ENCODE data around the gene CAMK2G. TPM values are rescaled to one million over a fixed set of nuclear protein-coding genes. Genes with fewer than 3 reads are reported as not detected.

The CAMK2G gene
- polyA plus RNA-seq, 1 of the 3 experiments (the other 2 are of a cell fraction) = 41.4 TPM

GRCh38 chr10:73817826-73818225, 56.5 kb downstream of the CAMK2G start:
- POLR2A ChIA-PET = no interaction called here
- 98% methylated on average over 5 of the region's 5 CpGs for WGBS (ENCODE audit: low lambda C conversion rate)
- Histone ChIP-seq H3K36me3 (replicated peaks in 1 of 2; ENCODE audit: control insufficient read depth in 1 of 2, insufficient read depth in 2 of 2, low read length in 1 of 2) (peaks cover 10 to 37% of the 10 kb centered on the region in 2 experiments), H3K4me3 (ENCODE audit: low read depth in 2 of 2, low read length in 1 of 2) (no peak overlapping the region), H3K4me1 (ENCODE audit: control insufficient read depth in 1 of 2, insufficient read depth in 2 of 2, low read depth in 1 of 2, low read length in 1 of 2) (peaks cover 0 to 5% of the 10 kb centered on the region in 2 experiments; a peak in 2 of 4 replicates), H2AFZ (ENCODE audit: low read depth) (no peak overlapping the region), H3K4me2 (no peak overlapping the region), H3K27ac (ENCODE audit: low read depth in 2 of 2, low read length in 1 of 2) (no peak overlapping the region), H4K20me1 (ENCODE audit: insufficient read depth) (no peaks in the 10 kb centered on the region), H3K9ac (no peak overlapping the region), H3K79me2 (ENCODE audit: insufficient read depth) (no peaks in the 10 kb centered on the region), H3F3A (replicated peaks; ENCODE audit: insufficient read depth) (peaks cover 27% of the 10 kb centered on the region), H3K9me2 (no peaks in the 10 kb centered on the region), H3K27me3 (ENCODE audit: insufficient read depth) (no peaks in the 10 kb centered on the region), H3K9me3 (no peaks in the 10 kb centered on the region)
- DNase-seq = no peak
- TF ChIP-seq CHD2 (IDR thresholded peaks at IDR 0.05; ENCODE audit: low read length, partially characterized antibody) (no peak), POLR2AphosphoS5 (IDR thresholded peaks at IDR 0.05; ENCODE audit: low read depth, low read length) (no peak), RFX5 (IDR thresholded peaks at IDR 0.05; ENCODE audit: low read length) (no peak), MAX (IDR thresholded peaks at IDR 0.05; ENCODE audit: low read depth) (no peak), FOXJ3 (CRISPR knock-in tag; IDR thresholded peaks at IDR 0.05) (no peak), TEAD4 (IDR thresholded peaks at IDR 0.05; ENCODE audit: borderline replicate concordance, insufficient read depth) (no peak)
- CTCF ChIA-PET = interaction anchor here (0.9 to 1.3 kb wide), 3 partner anchors 9 to 263 kb away, joined by 3 to 4 read pairs (median 4); no protein-coding TSS in a partner anchor

GRCh38 chr10:73816917-73817729, 57.2 kb downstream of the CAMK2G start:
- CTCF ChIA-PET = interaction anchor here (1.0 to 2.0 kb wide), 4 partner anchors 28 to 124 kb away, joined by 3 to 6 read pairs (median 4); no protein-coding TSS in a partner anchor
- Histone ChIP-seq H3K27me3 (ENCODE audit: insufficient read depth) (no peaks in the 10 kb centered on the region), H4K20me1 (ENCODE audit: insufficient read depth) (no peaks in the 10 kb centered on the region), H3K79me2 (ENCODE audit: insufficient read depth) (no peaks in the 10 kb centered on the region), H3K9me2 (no peaks in the 10 kb centered on the region), H3K36me3 (replicated peaks in 1 of 2; ENCODE audit: control insufficient read depth in 1 of 2, insufficient read depth in 2 of 2, low read length in 1 of 2) (peaks cover 10 to 41% of the 10 kb centered on the region in 2 experiments), H3K9me3 (no peaks in the 10 kb centered on the region), H3K4me1 (ENCODE audit: control insufficient read depth in 1 of 2, insufficient read depth in 2 of 2, low read depth in 1 of 2, low read length in 1 of 2) (peaks cover 0 to 5% of the 10 kb centered on the region in 2 experiments; a peak in 2 of 4 replicates), H3K27ac (ENCODE audit: low read depth in 2 of 2, low read length in 1 of 2) (peak overlapping the region; percentile 34 to 69), H3K4me3 (ENCODE audit: low read depth in 2 of 2, low read length in 1 of 2) (no peak overlapping the region), H3F3A (replicated peaks; ENCODE audit: insufficient read depth) (peaks cover 34% of the 10 kb centered on the region), H2AFZ (ENCODE audit: low read depth) (no peak overlapping the region), H3K4me2 (no peak overlapping the region), H3K9ac (no peak overlapping the region)
- POLR2A ChIA-PET = no interaction called here
- 87% methylated on average over 10 of the region's 10 CpGs for WGBS (ENCODE audit: low lambda C conversion rate)
- TF ChIP-seq CTCF (IDR thresholded peaks at IDR 0.05) (no peak), EP300 (IDR thresholded peaks at IDR 0.05; ENCODE audit: borderline replicate concordance in 1 of 2, low read depth in 1 of 2, low read length in 1 of 2) (no peak), USF2 (IDR thresholded peaks at IDR 0.05; ENCODE audit: borderline replicate concordance, low read depth, low read length) (no peak), EZH2phosphoT487 (IDR thresholded peaks at IDR 0.05; ENCODE audit: borderline replicate concordance, low read depth) (no peak), MXI1 (IDR thresholded peaks at IDR 0.05; ENCODE audit: low read depth, low read length) (no peak)
- no peak for DNase-seq
